GM12873 (cell line): ENCODE data around the gene CCL16.

Experiments
- CTCF ChIP-seq: IDR thresholded peaks from 2 replicates; pipeline ENCODE4 v1.5.1; 2012; ENCODE audit warnings: low read depth, mild to moderate bottlenecking, moderate library complexity, low read length, control low read depth; ENCODE audit not compliant: insufficient read depth; ENCODE audit errors: missing control alignments

CCL16 gene

GRCh38 chr17:36014946-36015345 lies 33.6 kb upstream of the CCL16 start:
- TF ChIP-seq CTCF = no peak

- no peak for TF ChIP-seq CTCF
Observed at GRCh38 chr17:36011201-36011600, 29.9 kb upstream of the CCL16 start.

- TF ChIP-seq CTCF = peak; percentile 64
Observed at GRCh38 chr17:36008998-36009665, 27.8 kb upstream of the CCL16 start.

GRCh38 chr17:36004594-36005108 lies 23.4 kb upstream of the CCL16 start:
- TF ChIP-seq CTCF = no peak

- TF ChIP-seq CTCF = peak; percentile 26
Observed at GRCh38 chr17:36002631-36003030, 21.3 kb upstream of the CCL16 start.

- TF ChIP-seq CTCF = no peak
Observed at GRCh38 chr17:36001862-36002603, 20.7 kb upstream of the CCL16 start.

- TF ChIP-seq CTCF = no peak
Observed at GRCh38 chr17:36001110-36001771, 19.9 kb upstream of the CCL16 start, which contains the start of gene CCL15. TSS of gene CCL15 (minus strand) at chr17:36001553. CDS start at chr17:36001492, 61 bp downstream.
